ENCODE data around the gene PDXK.

Gene PDXK

GRCh38 chr21:43721206-43721605 lies 2.3 kb downstream of the PDXK start:
- H3K79me1 ChIP-seq (replicated peaks; ENCODE audit: low read length, poor library complexity, severe bottlenecking): peaks cover 12% of the 10 kb centered on the region
- H3K4me3 ChIP-seq (ENCODE audit: insufficient read depth in 1 of 2, low read depth in 1 of 2, low read length in 2 of 2): peak overlapping the region in 1 of 2 experiments; percentile 87
- H2AK5ac ChIP-seq (ENCODE audit: low read length, severe bottlenecking): no peak overlapping the region

GRCh38 chr21:43721939-43722338 lies 3.0 kb downstream of the PDXK start:
- Histone ChIP-seq H4K8ac (ENCODE audit: low read length) (no peak overlapping the region), H2BK15ac (ENCODE audit: low read depth, poor library complexity, severe bottlenecking) (no peak overlapping the region), H3K23ac (ENCODE audit: low read length in 2 of 2) (no peak overlapping the region), H3K27me3 (ENCODE audit: control insufficient read depth in 1 of 2, insufficient read depth in 1 of 2, low read length in 2 of 2) (no peaks in the 10 kb centered on the region), H2AK5ac (ENCODE audit: low read length, severe bottlenecking) (no peak overlapping the region), H2AFZ (ENCODE audit: low read depth, low read length) (no peak overlapping the region), H2BK5ac (ENCODE audit: low read depth, low read length, poor library complexity, severe bottlenecking) (no peak overlapping the region), H3K36me3 (ENCODE audit: control insufficient read depth in 1 of 2, insufficient read depth in 2 of 2, low read depth in 1 of 2, low read length in 2 of 2) (peaks cover 12 to 31% of the 10 kb centered on the region in 2 experiments), H3K4me3 (ENCODE audit: insufficient read depth in 1 of 2, low read depth in 1 of 2, low read length in 2 of 2) (no peak overlapping the region), H3K18ac (ENCODE audit: low read depth in 1 of 2, low read length in 2 of 2) (no peak overlapping the region), H3K79me1 (replicated peaks; ENCODE audit: low read length, poor library complexity, severe bottlenecking) (peaks cover 12% of the 10 kb centered on the region), H2BK120ac (ENCODE audit: low read depth, low read length) (no peak overlapping the region), H2BK12ac (ENCODE audit: low read length in 2 of 2) (no peak overlapping the region), H3K14ac (ENCODE audit: low read length in 2 of 2) (no peak overlapping the region), H3K4me1 (ENCODE audit: control insufficient read depth, insufficient read depth, low read depth, low read length) (peaks cover 42% of the 10 kb centered on the region), H3K4ac (ENCODE audit: low read depth in 1 of 2, low read length in 2 of 2) (no peak overlapping the region), H3K4me2 (ENCODE audit: low read length, poor library complexity, severe bottlenecking) (no peak overlapping the region), H3K9ac (ENCODE audit: low read length) (no peak overlapping the region), H3K9me3 (ENCODE audit: control insufficient read depth, low read length) (no peaks in the 10 kb centered on the region), H3K27ac (ENCODE audit: low read length, poor library complexity, severe bottlenecking) (no peak overlapping the region), H4K91ac (ENCODE audit: low read length) (no peak overlapping the region)
- whole genome bisulfite sequencing: 100% methylated on average over 3 of the region's 3 CpGs
- no peak for DNase-seq

More at GRCh38 chr21:43721206-43721605, 2.3 kb downstream of the PDXK start:
- 96% methylated on average over 4 of the region's 4 CpGs for WGBS
- no peak overlapping the region for H4K8ac ChIP-seq (ENCODE audit: low read length)
- H3K4me1 ChIP-seq (ENCODE audit: control insufficient read depth, insufficient read depth, low read depth, low read length): peaks cover 41% of the 10 kb centered on the region
- no peak overlapping the region for H3K4ac ChIP-seq (ENCODE audit: low read depth in 1 of 2, low read length in 2 of 2)
- H3K9me3 ChIP-seq (ENCODE audit: control insufficient read depth, low read length): no peaks in the 10 kb centered on the region
- H3K9ac ChIP-seq (ENCODE audit: low read length): peak overlapping the region; percentile 95
- no peak overlapping the region for H2BK5ac ChIP-seq (ENCODE audit: low read depth, low read length, poor library complexity, severe bottlenecking)
- DNase-seq: no peak
- no peak overlapping the region for H3K18ac ChIP-seq (ENCODE audit: low read depth in 1 of 2, low read length in 2 of 2)
- no peak overlapping the region for H2BK120ac ChIP-seq (ENCODE audit: low read depth, low read length)
- no peak overlapping the region for H3K27ac ChIP-seq (ENCODE audit: low read length, poor library complexity, severe bottlenecking)
- H3K4me2 ChIP-seq (ENCODE audit: low read length, poor library complexity, severe bottlenecking): peak overlapping the region; percentile 77
- H2BK12ac ChIP-seq (ENCODE audit: low read length in 2 of 2): peak overlapping the region in 1 of 2 experiments; percentile 67
- no peaks in the 10 kb centered on the region for H3K27me3 ChIP-seq (ENCODE audit: control insufficient read depth in 1 of 2, insufficient read depth in 1 of 2, low read length in 2 of 2)
- peaks cover 12 to 26% of the 10 kb centered on the region in 2 experiments for H3K36me3 ChIP-seq (ENCODE audit: control insufficient read depth in 1 of 2, insufficient read depth in 2 of 2, low read depth in 1 of 2, low read length in 2 of 2)
- peak overlapping the region in 1 of 2 experiments; percentile 79 for H3K23ac ChIP-seq (ENCODE audit: low read length in 2 of 2)
- peak overlapping the region in 1 of 2 experiments; percentile 21 for H3K14ac ChIP-seq (ENCODE audit: low read length in 2 of 2)
- no peak overlapping the region for H2AFZ ChIP-seq (ENCODE audit: low read depth, low read length)
- H2BK15ac ChIP-seq (ENCODE audit: low read depth, poor library complexity, severe bottlenecking): no peak overlapping the region
- H4K91ac ChIP-seq (ENCODE audit: low read length): no peak overlapping the region

GRCh38 chr21:43723648-43724047 lies 4.7 kb downstream of the PDXK start:
- Histone ChIP-seq H2AFZ (ENCODE audit: low read depth, low read length) (no peak overlapping the region), H3K9me3 (ENCODE audit: control insufficient read depth, low read length) (no peaks in the 10 kb centered on the region)
- DNase-seq: no peak

GRCh38 chr21:43726686-43727518 lies 8.0 kb downstream of the PDXK start:
- H3K4me3 ChIP-seq (ENCODE audit: insufficient read depth in 1 of 2, low read depth in 1 of 2, low read length in 2 of 2): no peak overlapping the region
- no peak overlapping the region for H3K23ac ChIP-seq (ENCODE audit: low read length in 2 of 2)
- no peaks in the 10 kb centered on the region for H3K9me3 ChIP-seq (ENCODE audit: control insufficient read depth, low read length)
- peak overlapping the region; percentile 85 for H3K9ac ChIP-seq (ENCODE audit: low read length)
- peaks cover 12 to 28% of the 10 kb centered on the region in 2 experiments for H3K36me3 ChIP-seq (ENCODE audit: control insufficient read depth in 1 of 2, insufficient read depth in 2 of 2, low read depth in 1 of 2, low read length in 2 of 2)
- H3K18ac ChIP-seq (ENCODE audit: low read depth in 1 of 2, low read length in 2 of 2): peak overlapping the region; percentile 26 to 98
- H3K4me1 ChIP-seq (ENCODE audit: control insufficient read depth, insufficient read depth, low read depth, low read length): peaks cover 46% of the 10 kb centered on the region
- peaks cover 16% of the 10 kb centered on the region for H3K79me1 ChIP-seq (replicated peaks; ENCODE audit: low read length, poor library complexity, severe bottlenecking)
- H2BK5ac ChIP-seq (ENCODE audit: low read depth, low read length, poor library complexity, severe bottlenecking): peak overlapping the region; percentile 63
- peak overlapping the region; percentile 85 for H4K8ac ChIP-seq (ENCODE audit: low read length)
- H4K91ac ChIP-seq (ENCODE audit: low read length): peak overlapping the region; percentile 100
- H3K4ac ChIP-seq (ENCODE audit: low read depth in 1 of 2, low read length in 2 of 2): peak overlapping the region; percentile 96 to 98
- H2BK12ac ChIP-seq (ENCODE audit: low read length in 2 of 2): peak overlapping the region; percentile 85 to 96
- no peak overlapping the region for H3K4me2 ChIP-seq (ENCODE audit: low read length, poor library complexity, severe bottlenecking)
- no peak overlapping the region for H2AFZ ChIP-seq (ENCODE audit: low read depth, low read length)
- 96% methylated on average over 21 of the region's 21 CpGs for WGBS
- peak overlapping the region in 1 of 2 experiments; percentile 69 for H3K14ac ChIP-seq (ENCODE audit: low read length in 2 of 2)
- H2BK120ac ChIP-seq (ENCODE audit: low read depth, low read length): peak overlapping the region; percentile 9
- H3K27ac ChIP-seq (ENCODE audit: low read length, poor library complexity, severe bottlenecking): peak overlapping the region; percentile 90
- H2BK15ac ChIP-seq (ENCODE audit: low read depth, poor library complexity, severe bottlenecking): peak overlapping the region; percentile 83
- H3K27me3 ChIP-seq (ENCODE audit: control insufficient read depth in 1 of 2, insufficient read depth in 1 of 2, low read length in 2 of 2): no peaks in the 10 kb centered on the region
- H2AK5ac ChIP-seq (ENCODE audit: low read length, severe bottlenecking): peak overlapping the region; percentile 93
- DNase-seq: no peak

More at GRCh38 chr21:43723648-43724047, 4.7 kb downstream of the PDXK start:
- Histone ChIP-seq H3K9ac (ENCODE audit: low read length) (no peak overlapping the region), H3K4ac (ENCODE audit: low read depth in 1 of 2, low read length in 2 of 2) (no peak overlapping the region), H3K36me3 (ENCODE audit: control insufficient read depth in 1 of 2, insufficient read depth in 2 of 2, low read depth in 1 of 2, low read length in 2 of 2) (peaks cover 12 to 37% of the 10 kb centered on the region in 2 experiments), H3K4me2 (ENCODE audit: low read length, poor library complexity, severe bottlenecking) (no peak overlapping the region), H2BK120ac (ENCODE audit: low read depth, low read length) (no peak overlapping the region), H2AK5ac (ENCODE audit: low read length, severe bottlenecking) (no peak overlapping the region), H3K14ac (ENCODE audit: low read length in 2 of 2) (no peak overlapping the region), H3K79me1 (replicated peaks; ENCODE audit: low read length, poor library complexity, severe bottlenecking) (peaks cover 12% of the 10 kb centered on the region), H2BK12ac (ENCODE audit: low read length in 2 of 2) (no peak overlapping the region), H3K27ac (ENCODE audit: low read length, poor library complexity, severe bottlenecking) (no peak overlapping the region), H2BK5ac (ENCODE audit: low read depth, low read length, poor library complexity, severe bottlenecking) (no peak overlapping the region), H3K27me3 (ENCODE audit: control insufficient read depth in 1 of 2, insufficient read depth in 1 of 2, low read length in 2 of 2) (no peaks in the 10 kb centered on the region), H3K23ac (ENCODE audit: low read length in 2 of 2) (no peak overlapping the region), H3K4me1 (ENCODE audit: control insufficient read depth, insufficient read depth, low read depth, low read length) (peaks cover 49% of the 10 kb centered on the region), H3K18ac (ENCODE audit: low read depth in 1 of 2, low read length in 2 of 2) (no peak overlapping the region), H4K91ac (ENCODE audit: low read length) (no peak overlapping the region), H4K8ac (ENCODE audit: low read length) (no peak overlapping the region), H3K4me3 (ENCODE audit: insufficient read depth in 1 of 2, low read depth in 1 of 2, low read length in 2 of 2) (no peak overlapping the region), H2BK15ac (ENCODE audit: low read depth, poor library complexity, severe bottlenecking) (no peak overlapping the region)
- 94% methylated on average over 12 of the region's 12 CpGs for WGBS
